LNCAP (cell line): ENCODE measurements around the gene MPV17.

Experiments used
- CTCF ChIP-seq: fragments of 450-650 bp; IDR thresholded peaks from 2 replicates; pipeline ENCODE4 v1.5.1; 2017; ENCODE audit warnings: mild to moderate bottlenecking

Gene MPV17

GRCh38 chr2:27282892-27283291 is 40.0 kb downstream of the MPV17 start:
- TF ChIP-seq CTCF = no peak

GRCh38 chr2:27281855-27282559 is 40.9 kb downstream of the MPV17 start, which contains the start of gene TRIM54:
Gene TRIM54 (plus strand): TSS chr2:27282429. CDS start chr2:27282732, 303 bp downstream.
- no peak for TF ChIP-seq CTCF

- no peak for TF ChIP-seq CTCF
These were observed 41.5 kb downstream of the MPV17 start for GRCh38 chr2:27281442-27281841.

- TF ChIP-seq CTCF = no peak
These were observed 42.1 kb downstream of the MPV17 start for GRCh38 chr2:27280826-27281225.

GRCh38 chr2:27278010-27278409 is 44.9 kb downstream of the MPV17 start:
- no peak for TF ChIP-seq CTCF

- TF ChIP-seq CTCF = no peak
These were observed 47.4 kb downstream of the MPV17 start, which contains the start of gene DNAJC5G for GRCh38 chr2:27275211-27276150. Gene DNAJC5G (plus strand): TSS chr2:27275433. CDS start chr2:27276729, 1,296 bp downstream.

- no peak for TF ChIP-seq CTCF
These were observed 51.1 kb downstream of the MPV17 start for GRCh38 chr2:27271631-27272340.
